Ovary (tissue), 9 donors: ENCODE data around the gene E2F2. TPM values are rescaled to one million over a fixed set of nuclear protein-coding genes. Genes with fewer than 3 reads are reported as not detected.

ENCODE experiments used
- DNase-seq, 5 donors: peaks; one replicate each; pipeline ENCODE4 v3.0.0-alpha.2; 2019 to 2020
- H3K27ac ChIP-seq, 2 donors: fragments of 200-600 bp; one replicate each; pipeline versions ENCODE4 v1.5.1 to v1.8.0; 2019 to 2022
- H3K27me3 ChIP-seq: fragments of 200-600 bp; one replicate; pipeline ENCODE4 v1.8.0; 2022
- H3K36me3 ChIP-seq: fragments of 200-600 bp; sonication (generic); one replicate; pipeline ENCODE4 v1.5.1; 2019
- H3K4me1 ChIP-seq: one replicate; pipeline ENCODE4 v1.8.1; 2013; ENCODE audit warnings: mild to moderate bottlenecking, moderate library complexity; ENCODE audit not compliant: insufficient read depth
- H3K4me3 ChIP-seq: fragments of 200-600 bp; sonication (generic); one replicate; pipeline ENCODE4 v1.5.1; 2017
- H3K9me3 ChIP-seq, 2 donors: fragments of 200-600 bp in 1 of 2; sonication (generic) in 1 of 2; one replicate each; pipeline versions ENCODE4 v1.5.1 to v1.8.1; 2013 to 2019; ENCODE audit warnings: mild to moderate bottlenecking in 1 of 2, moderate library complexity in 1 of 2
- EP300 ChIP-seq: sonication (generic); formaldehyde crosslinking; IDR thresholded peaks from one replicate; pipeline ENCODE4 v1.6.1; 2017; ENCODE audit warnings: antibody characterized with exemption
- POLR2A ChIP-seq: fragments of 450-650 bp; IDR thresholded peaks from one replicate; pipeline ENCODE4 v1.6.1; 2017; ENCODE audit warnings: antibody characterized with exemption, mild to moderate bottlenecking, moderate library complexity
- WGBS, 3 donors: extraction: QIAGEN DNeasy Blood & Tissue Kit in 1 of 3; methylation state at CpG; one replicate each; pipeline versions ENCODE4 v1.1.5 to v1.1.7; 2013 to 2017; 5-methylcytosine and 5-hydroxymethylcytosine counted together
- intact Hi-C, 4 donors: fragments of 100-400 bp; cut with DNase I; formaldehyde crosslinking; loops; one replicate each; pipeline versions ENCODE4 v1.11.0 to v1.15.1; 2022 to 2023
- polyA plus RNA-seq, 2 donors: library from polyadenylated mRNA; stranded (reverse); fragments of 200-250 nt in 1 of 2; fragments of 350-450 nt in 1 of 2; fragmentation: Illumina TruSeq in 1 of 2; extraction: RNeasy Lipid Tissue Mini Kit (QIAGEN cat#74804) in 1 of 2; gene quantifications; one replicate each; pipeline ENCODE4 v1.2.3, GENCODE V29; 2013 to 2014
- total RNA-seq, 7 donors: library from RNA; depleted of rRNA in 2 of 7; stranded (reverse); fragments of >200 nt in 2 of 7; fragmentation: NEBNext Ultra II Directional in 3 of 7; extraction: Animal tissue kit (Norgen Biotek cat#: 25700) in 3 of 7; gene quantifications; one replicate each; pipeline versions ENCODE4 v1.1.0 to v1.2.4, GENCODE V29; 2016 to 2023
- TF ChIP-seq, protein P1 (sequence below), 3 donors: fragments of 450-650 bp in 2 of 3; fragments of 200-600 bp in 1 of 3; IDR thresholded peaks; one replicate each; pipeline versions ENCODE4 v1.5.1 to v1.8.0; 2016 to 2022; ENCODE audit warnings: antibody characterized with exemption in 3 of 3, mild to moderate bottlenecking in 1 of 3
- donor health status: DM: no; HTN: no; CAD: no; lungs with moderate emphysema.
- donor health status: DM: no; HTN: no; CAD: no.
- donor health status: Bipolar disorder and iron deficiency.
- donor health status: DM: yes; HTN: yes; CAD: no.
- donor health status: DM: no; HTN: no; CAD: no.
- donor health status: DM: yes; HTN: yes; CAD: no.

The E2F2 gene
- total and polyA plus RNA-seq, 9 donors = under 0.01 to 1.1 (median 0.15) TPM; not detected in 2

DNA sequence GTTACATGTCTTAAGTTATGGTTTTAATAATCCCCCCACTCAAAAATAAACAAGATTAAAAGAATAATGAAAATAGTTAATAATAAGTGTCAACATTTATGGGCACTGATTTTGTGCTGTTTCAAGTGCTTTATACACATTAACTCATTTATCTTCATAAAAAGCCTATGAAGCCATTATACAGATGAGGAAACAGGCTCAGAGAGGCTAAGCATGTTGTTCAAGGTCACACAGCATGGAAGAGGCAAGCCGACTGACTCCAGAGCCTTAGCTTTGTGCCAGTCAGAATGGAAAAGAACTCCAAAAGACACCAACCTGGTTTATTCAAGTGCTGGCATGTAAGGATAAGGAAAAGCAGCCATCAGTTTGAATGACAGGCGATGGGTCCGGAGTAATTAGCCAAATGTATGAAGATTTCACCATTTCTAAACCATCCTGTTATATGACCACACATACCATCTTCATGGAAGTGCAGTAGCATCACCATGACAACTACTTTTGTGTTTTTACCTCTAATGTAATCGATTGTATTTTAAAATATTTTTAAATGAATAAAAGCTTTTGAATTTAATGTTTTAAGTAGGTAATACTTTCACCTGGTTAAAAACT is 42.6 kb upstream of the E2F2 start:
- WGBS, 3 donors = 69 to 76% (median 70%) methylated on average over 4 of the region's 4 CpGs
- DNase-seq = no peak
- TF ChIP-seq EP300 (no peak), POLR2A (no peak)
- TF ChIP-seq, protein P1, sequence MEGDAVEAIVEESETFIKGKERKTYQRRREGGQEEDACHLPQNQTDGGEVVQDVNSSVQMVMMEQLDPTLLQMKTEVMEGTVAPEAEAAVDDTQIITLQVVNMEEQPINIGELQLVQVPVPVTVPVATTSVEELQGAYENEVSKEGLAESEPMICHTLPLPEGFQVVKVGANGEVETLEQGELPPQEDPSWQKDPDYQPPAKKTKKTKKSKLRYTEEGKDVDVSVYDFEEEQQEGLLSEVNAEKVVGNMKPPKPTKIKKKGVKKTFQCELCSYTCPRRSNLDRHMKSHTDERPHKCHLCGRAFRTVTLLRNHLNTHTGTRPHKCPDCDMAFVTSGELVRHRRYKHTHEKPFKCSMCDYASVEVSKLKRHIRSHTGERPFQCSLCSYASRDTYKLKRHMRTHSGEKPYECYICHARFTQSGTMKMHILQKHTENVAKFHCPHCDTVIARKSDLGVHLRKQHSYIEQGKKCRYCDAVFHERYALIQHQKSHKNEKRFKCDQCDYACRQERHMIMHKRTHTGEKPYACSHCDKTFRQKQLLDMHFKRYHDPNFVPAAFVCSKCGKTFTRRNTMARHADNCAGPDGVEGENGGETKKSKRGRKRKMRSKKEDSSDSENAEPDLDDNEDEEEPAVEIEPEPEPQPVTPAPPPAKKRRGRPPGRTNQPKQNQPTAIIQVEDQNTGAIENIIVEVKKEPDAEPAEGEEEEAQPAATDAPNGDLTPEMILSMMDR (IDR thresholded peaks at IDR 0.05) = no peak
- Histone ChIP-seq H3K4me1 (peaks cover 13% of the 10 kb centered on the region), H3K9me3 (no peaks in the 10 kb centered on the region), H3K27ac (no peak overlapping the region), H3K27me3 (no peaks in the 10 kb centered on the region), H3K36me3 (no peaks in the 10 kb centered on the region), H3K4me3 (no peak overlapping the region)
- intact Hi-C loops = no loop called here

DNA sequence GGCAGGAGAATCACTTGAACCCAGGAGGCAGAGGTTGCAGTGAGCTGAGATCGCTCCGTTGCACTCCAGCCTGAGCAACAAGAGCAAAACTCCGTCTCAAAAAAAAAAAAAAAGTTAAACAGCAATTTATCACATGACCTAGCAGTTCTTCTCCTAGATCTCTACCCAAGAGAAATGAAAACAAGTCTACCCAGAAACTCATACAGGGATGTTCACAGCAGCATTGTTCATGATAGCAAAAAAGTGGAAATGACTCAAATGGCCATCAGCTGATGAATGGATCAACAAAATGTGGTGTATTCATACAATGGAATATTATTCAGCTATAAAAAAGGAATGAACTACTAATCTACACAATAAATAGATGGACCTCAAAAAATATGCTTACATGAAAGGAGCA is 40.4 kb upstream of the E2F2 start:
- 68 to 79% (median 68%) methylated on average over 3 of the region's 3 CpGs for WGBS, 3 donors
- no peak for DNase-seq
- no peaks in the 10 kb centered on the region for H3K9me3 ChIP-seq
- peaks cover 10% of the 10 kb centered on the region for H3K4me1 ChIP-seq
- TF ChIP-seq, protein P1 (IDR thresholded peaks at IDR 0.05) = no peak
- H3K27ac ChIP-seq = no peak overlapping the region
- no peak overlapping the region for H3K4me3 ChIP-seq
- H3K27me3 ChIP-seq = no peaks in the 10 kb centered on the region
- no peaks in the 10 kb centered on the region for H3K36me3 ChIP-seq
- intact Hi-C loops = no loop called here

DNA sequence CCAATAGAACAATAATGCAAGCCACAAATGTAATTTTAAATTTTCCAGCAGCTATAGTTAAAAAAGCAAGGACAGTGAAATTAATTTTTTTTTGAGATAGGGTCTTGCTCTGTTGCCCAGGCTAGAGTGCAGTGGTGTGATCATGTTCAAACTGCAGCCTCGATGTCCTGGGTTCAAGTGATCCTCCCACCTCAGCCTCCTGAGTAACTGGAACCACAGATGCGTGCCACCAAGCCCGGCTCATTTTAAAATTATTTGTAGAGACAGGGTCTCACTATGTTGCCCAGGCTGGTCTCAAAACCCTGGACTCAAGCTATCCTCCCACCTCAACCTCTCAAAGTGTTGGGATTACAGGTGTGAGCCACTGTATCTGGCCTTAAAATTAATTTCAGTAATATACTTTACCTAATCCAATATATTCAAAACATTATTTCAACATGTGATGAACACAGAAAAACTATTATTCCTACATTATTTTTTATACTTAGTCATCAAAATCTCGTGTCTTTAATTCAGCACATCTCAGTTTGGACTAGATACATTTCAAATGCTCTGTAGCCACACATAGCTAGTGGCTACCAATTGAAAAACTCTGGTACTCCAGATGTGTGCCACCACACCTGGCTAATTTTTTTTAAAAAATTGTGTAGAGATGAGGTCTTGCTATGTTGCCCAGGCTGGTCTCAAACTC is 39.1 kb upstream of the E2F2 start:
- intact Hi-C loops = no loop called here
- no peak overlapping the region for H3K27ac ChIP-seq
- WGBS, 3 donors = 90 to 95% (median 94%) methylated on average over 4 of the region's 4 CpGs

DNA sequence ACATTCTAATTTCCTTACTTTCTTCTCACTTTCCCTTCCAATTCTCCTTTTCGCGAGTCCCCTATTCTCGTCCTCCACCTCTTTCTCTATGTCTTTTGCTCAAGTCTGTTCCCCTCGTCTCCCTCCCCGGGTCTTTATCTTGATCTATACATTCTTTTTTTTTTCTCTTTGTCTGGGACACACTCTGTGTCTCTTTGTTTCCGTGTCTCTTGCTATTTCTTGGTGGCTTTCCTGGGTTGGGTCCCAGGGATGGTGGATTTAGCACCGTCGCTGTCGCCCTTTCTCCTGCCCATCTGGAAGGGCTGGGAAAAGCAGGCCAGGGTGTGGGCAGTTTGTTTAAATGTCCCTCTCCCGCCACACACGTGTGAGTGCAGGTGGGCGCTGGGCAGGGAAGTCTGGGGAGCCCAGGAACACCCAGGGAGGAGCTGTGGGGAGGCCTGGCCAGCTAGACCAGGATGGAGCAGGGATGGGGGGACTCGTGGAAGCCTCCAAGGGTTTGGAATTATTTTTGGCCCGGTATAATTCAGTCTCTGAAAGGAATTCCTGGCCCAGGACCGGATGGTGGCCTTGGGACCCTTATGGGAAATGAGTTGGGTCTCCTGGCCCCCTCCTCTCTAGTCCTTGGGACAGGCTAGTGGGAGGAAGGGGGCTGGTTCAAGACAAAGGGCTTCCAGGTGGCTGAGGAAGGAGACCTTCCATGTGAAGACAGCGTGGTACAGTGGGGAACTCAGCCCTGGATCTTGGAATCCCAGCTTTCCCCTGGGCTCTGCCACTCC is 37.8 kb upstream of the E2F2 start:
- H3K9me3 ChIP-seq = no peaks in the 10 kb centered on the region
- DNase-seq = no peak
- H3K36me3 ChIP-seq = no peaks in the 10 kb centered on the region
- TF ChIP-seq EP300 (no peak), POLR2A (no peak)
- TF ChIP-seq, protein P1 (IDR thresholded peaks at IDR 0.05) = no peak
- peak overlapping the region in 1 of 2 donors; percentile 33 for H3K27ac ChIP-seq
- H3K4me1 ChIP-seq = peaks cover 11% of the 10 kb centered on the region
- peak overlapping the region; percentile 55 for H3K4me3 ChIP-seq
- WGBS, 3 donors = 34 to 38% (median 37%) methylated on average over 16 of the region's 16 CpGs
- intact Hi-C loops = no loop called here
- no peaks in the 10 kb centered on the region for H3K27me3 ChIP-seq

More for the DNA sequence above, 39.1 kb upstream of the E2F2 start:
- H3K36me3 ChIP-seq = no peaks in the 10 kb centered on the region
- peaks cover 8% of the 10 kb centered on the region for H3K4me1 ChIP-seq
- H3K9me3 ChIP-seq = no peaks in the 10 kb centered on the region
- TF ChIP-seq, protein P1 (IDR thresholded peaks at IDR 0.05) = no peak
- TF ChIP-seq POLR2A (no peak), EP300 (no peak)
- H3K27me3 ChIP-seq = no peaks in the 10 kb centered on the region
- DNase-seq = no peak
- no peak overlapping the region for H3K4me3 ChIP-seq
